OCI-LY3 (cell line): ENCODE data around the gene APPL1.

Experiments
- H2AFZ ChIP-seq: fragments of 200-600, 300-600 bp; shearing (Covaris generic); 2 replicates; pipeline ENCODE4 v1.6.0; 2014; ENCODE audit warnings: antibody characterized with exemption, low read depth, low read length
- H3K27ac ChIP-seq: fragments of 200-600, 300-600 bp; sonication (generic); 2 replicates; pipeline ENCODE4 v1.5.1; 2014; ENCODE audit warnings: mild to moderate bottlenecking, low read length, moderate library complexity, mixed read lengths
- H3K27me3 ChIP-seq: fragments of 200-600, 300-600 bp; sonication (generic); 2 replicates; pipeline ENCODE4 v1.6.1; 2014; ENCODE audit warnings: low read depth, low read length, mixed read lengths
- H3K36me3 ChIP-seq: fragments of 200-600, 300-600 bp; sonication (generic); replicated peaks from 2 replicates; pipeline ENCODE3; 2014; ENCODE audit warnings: low read depth, low read length, mixed read lengths
- H3K4me1 ChIP-seq: fragments of 300-600, 200-600 bp; sonication (generic); 2 replicates; pipeline ENCODE4 v1.6.1; 2014; ENCODE audit warnings: low read length, mixed read lengths
- H3K4me2 ChIP-seq: fragments of 200-600, 300-600 bp; sonication (generic); 2 replicates; pipeline ENCODE4 v1.6.1; 2014; ENCODE audit warnings: low read length, mixed read lengths
- H3K4me3 ChIP-seq: fragments of 300-600, 200-600 bp; sonication (generic); 2 replicates; pipeline ENCODE4 v1.5.1; 2014; ENCODE audit warnings: antibody characterized with exemption, mild to moderate bottlenecking, low read length, moderate library complexity
- H3K79me2 ChIP-seq: fragments of 300-600, 200-600 bp; shearing (Covaris generic); 2 replicates; pipeline ENCODE4 v1.6.1; 2014; ENCODE audit warnings: mild to moderate bottlenecking, low read length, mixed read lengths
- H3K9ac ChIP-seq: fragments of 300-600, 200-600 bp; shearing (Covaris generic); 2 replicates; pipeline ENCODE4 v1.6.0; 2014; ENCODE audit warnings: mild to moderate bottlenecking, low read length, moderate library complexity
- H3K9me3 ChIP-seq: fragments of 200-600, 300-600 bp; shearing (Covaris generic); 2 replicates; pipeline ENCODE4 v1.6.1; 2014; ENCODE audit warnings: low read length, mixed read lengths; ENCODE audit not compliant: insufficient read depth
- H4K20me1 ChIP-seq: fragments of 200-600, 300-600 bp; sonication (generic); 2 replicates; pipeline ENCODE4 v1.6.1; 2016; ENCODE audit warnings: low read length, mixed read lengths; ENCODE audit not compliant: insufficient read depth
- CTCF ChIP-seq: fragments of 200-600, 300-600 bp; sonication (generic); IDR thresholded peaks from 2 replicates; pipeline ENCODE4 v1.5.1; 2014; ENCODE audit warnings: antibody characterized with exemption, low read length, low read depth
- EZH2phosphoT487 ChIP-seq: fragments of 200-600 bp; shearing (Covaris generic); IDR thresholded peaks from 2 replicates; pipeline ENCODE4 v1.6.1; 2018; ENCODE audit warnings: antibody characterized with exemption, mixed run types, low read depth

The APPL1 gene

GRCh38 chr3:57279685-57280084, 52.2 kb downstream of the APPL1 start:
- Histone ChIP-seq H3K27me3 (no peaks in the 10 kb centered on the region), H3K4me1 (no peaks in the 10 kb centered on the region), H3K9ac (no peak overlapping the region), H3K4me2 (no peak overlapping the region), H4K20me1 (no peaks in the 10 kb centered on the region), H3K36me3 (peaks cover 20% of the 10 kb centered on the region), H3K27ac (no peak overlapping the region), H3K9me3 (0 out of 2 replicates have a peak, but pooled peaks cover 4% of the 10 kb centered on the region), H3K79me2 (no peaks in the 10 kb centered on the region), H2AFZ (no peak overlapping the region), H3K4me3 (no peak overlapping the region)
- TF ChIP-seq EZH2phosphoT487, result no peak
- TF ChIP-seq CTCF, result no peak

GRCh38 chr3:57281715-57282114, 54.2 kb downstream of the APPL1 start:
- Histone ChIP-seq H3K9ac (no peak overlapping the region), H3K36me3 (peaks cover 19% of the 10 kb centered on the region), H3K4me2 (no peak overlapping the region), H3K79me2 (no peaks in the 10 kb centered on the region), H2AFZ (no peak overlapping the region), H3K27ac (no peak overlapping the region), H3K27me3 (no peaks in the 10 kb centered on the region), H3K4me1 (no peaks in the 10 kb centered on the region), H3K4me3 (no peak overlapping the region), H3K9me3 (0 out of 2 replicates have a peak, but pooled peaks cover 4% of the 10 kb centered on the region), H4K20me1 (no peaks in the 10 kb centered on the region)
- TF ChIP-seq CTCF (no peak), EZH2phosphoT487 (no peak)

- Histone ChIP-seq H3K4me3 (no peak overlapping the region), H2AFZ (no peak overlapping the region), H3K4me2 (no peak overlapping the region), H3K36me3 (peaks cover 10% of the 10 kb centered on the region), H3K9ac (no peak overlapping the region), H3K9me3 (0 out of 2 replicates have a peak, but pooled peaks cover 4% of the 10 kb centered on the region), H3K27ac (no peak overlapping the region), H3K79me2 (no peaks in the 10 kb centered on the region), H4K20me1 (no peaks in the 10 kb centered on the region), H3K27me3 (no peaks in the 10 kb centered on the region), H3K4me1 (no peaks in the 10 kb centered on the region)
- TF ChIP-seq EZH2phosphoT487 (no peak), CTCF (no peak)
Observed at GRCh38 chr3:57283334-57283733, 55.8 kb downstream of the APPL1 start.

- H4K20me1 ChIP-seq, result no peaks in the 10 kb centered on the region
- no peak for TF ChIP-seq EZH2phosphoT487
- TF ChIP-seq CTCF, result no peak
- H3K36me3 ChIP-seq, result no peaks in the 10 kb centered on the region
- H3K27me3 ChIP-seq, result 0 out of 2 replicates have a peak, but pooled peaks cover 5% of the 10 kb centered on the region
- H3K4me2 ChIP-seq, result no peak overlapping the region
- H3K4me3 ChIP-seq, result no peak overlapping the region
- H3K9ac ChIP-seq, result no peak overlapping the region
- H3K79me2 ChIP-seq, result no peaks in the 10 kb centered on the region
- H3K27ac ChIP-seq, result no peak overlapping the region
- H2AFZ ChIP-seq, result no peak overlapping the region
- H3K4me1 ChIP-seq, result no peaks in the 10 kb centered on the region
- no peaks in the 10 kb centered on the region for H3K9me3 ChIP-seq
Observed at GRCh38 chr3:57287205-57287604, 59.7 kb downstream of the APPL1 start.
